ENCODE measurements around the gene RNF208.
A peak's percentile ranks its signal among the peaks of the same experiment; 100 is the strongest.

RNF208 gene

GRCh38 chr9:137234758-137235423 lies 12.9 kb upstream of the RNF208 start (continued):
- no peak for TF ChIP-seq ZNF37A (tag by site-specific recombination; IDR thresholded peaks at IDR 0.05)
- TF ChIP-seq GLIS2 (tag by site-specific recombination; IDR thresholded peaks at IDR 0.05): peak; percentile 34
- 0 out of 2 replicates have a peak, but pooled peaks have one; percentile 23 for TF ChIP-seq ZNF600 (tag by site-specific recombination; IDR thresholded peaks at IDR 0.05)
- no peak for TF ChIP-seq ZSCAN16 (tag by site-specific recombination; IDR thresholded peaks at IDR 0.05)

GRCh38 chr9:137234055-137234697 lies 12.1 kb upstream of the RNF208 start:
- TF ChIP-seq SETDB1 (IDR thresholded peaks at IDR 0.05; ENCODE audit: insufficient read length, low read length): no peak
- TF ChIP-seq ZNF600 (tag by site-specific recombination; IDR thresholded peaks at IDR 0.05): no peak
- TF ChIP-seq ZNF121 (tag by site-specific recombination; IDR thresholded peaks at IDR 0.05): no peak
- no peak for TF ChIP-seq ZBTB1 (tag by site-specific recombination; IDR thresholded peaks at IDR 0.05)
- TF ChIP-seq, protein P1, sequence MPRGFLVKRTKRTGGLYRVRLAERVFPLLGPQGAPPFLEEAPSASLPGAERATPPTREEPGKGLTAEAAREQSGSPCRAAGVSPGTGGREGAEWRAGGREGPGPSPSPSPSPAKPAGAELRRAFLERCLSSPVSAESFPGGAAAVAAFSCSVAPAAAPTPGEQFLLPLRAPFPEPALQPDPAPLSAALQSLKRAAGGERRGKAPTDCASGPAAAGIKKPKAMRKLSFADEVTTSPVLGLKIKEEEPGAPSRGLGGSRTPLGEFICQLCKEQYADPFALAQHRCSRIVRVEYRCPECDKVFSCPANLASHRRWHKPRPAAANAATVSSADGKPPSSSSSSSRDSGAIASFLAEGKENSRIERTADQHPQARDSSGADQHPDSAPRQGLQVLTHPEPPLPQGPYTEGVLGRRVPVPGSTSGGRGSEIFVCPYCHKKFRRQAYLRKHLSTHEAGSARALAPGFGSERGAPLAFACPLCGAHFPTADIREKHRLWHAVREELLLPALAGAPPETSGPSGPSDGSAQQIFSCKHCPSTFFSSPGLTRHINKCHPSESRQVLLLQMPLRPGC (tag by site-specific recombination; IDR thresholded peaks at IDR 0.05): no peak
- no peak for TF ChIP-seq ZNF350 (tag by site-specific recombination; IDR thresholded peaks at IDR 0.05)
- no peak for TF ChIP-seq ZNF148 (tag by site-specific recombination; IDR thresholded peaks at IDR 0.05; ENCODE audit: borderline replicate concordance)
- no peak overlapping the region for H3K27ac ChIP-seq (ENCODE audit: extremely low read depth, low read depth, low read length)
- peaks cover 0 to 7% of the 10 kb centered on the region in 2 experiments; a peak in 1 of 3 replicates for H3K36me3 ChIP-seq (ENCODE audit: control insufficient read depth in 2 of 2, insufficient read depth in 1 of 2, low read length in 2 of 2)
- peaks cover 3% of the 10 kb centered on the region; the same call in 1 of the 2 replicates for H3K4me1 ChIP-seq (ENCODE audit: control insufficient read depth, insufficient read depth, low read length)
- POLR2A ChIA-PET: interaction anchor here (0.8 to 1.0 kb wide), 2 partner anchors 9 to 58 kb away, joined by 3 read pairs; no protein-coding TSS in a partner anchor
- no peak overlapping the region for H3K4me3 ChIP-seq (ENCODE audit: low read depth, low read length)
- CTCF ChIA-PET: interaction anchor here (0.6 to 3.4 kb wide), 9 partner anchors 9 to 205 kb away, joined by 3 to 16 read pairs (median 4); partner anchors contain the start of genes ANAPC2, CYSRT1, SSNA1 and STPG3
- no peaks in the 10 kb centered on the region for H3K9me3 ChIP-seq (ENCODE audit: control insufficient read depth, insufficient read depth, low read depth, low read length)

- CTCF ChIA-PET: interaction anchor here (0.6 to 1.2 kb wide), 4 partner anchors 18 to 35 kb away, joined by 3 to 4 read pairs (median 3); partner anchors contain the start of genes STPG3 and TPRN
- no peak overlapping the region for H3K4me3 ChIP-seq (ENCODE audit: low read depth, low read length)
- POLR2A ChIA-PET: interaction anchor here (0.8 kb wide), 1 partner anchor 10 kb away, joined by 3 read pairs; no protein-coding TSS in a partner anchor
- H3K27ac ChIP-seq (ENCODE audit: extremely low read depth, low read depth, low read length): no peak overlapping the region
- H3K4me1 ChIP-seq (ENCODE audit: control insufficient read depth, insufficient read depth, low read length): peaks cover 3% of the 10 kb centered on the region; the same call in 1 of the 2 replicates
- H3K9me3 ChIP-seq (ENCODE audit: control insufficient read depth, insufficient read depth, low read depth, low read length): no peaks in the 10 kb centered on the region
- peaks cover 0 to under 1% of the 10 kb centered on the region in 2 experiments; a peak in 1 of 3 replicates for H3K36me3 ChIP-seq (ENCODE audit: control insufficient read depth in 2 of 2, insufficient read depth in 1 of 2, low read length in 2 of 2)
- TF ChIP-seq ZNF16 (tag by site-specific recombination; IDR thresholded peaks at IDR 0.05; ENCODE audit: low read depth) (no peak), RBAK (tag by site-specific recombination; IDR thresholded peaks at IDR 0.05) (no peak), ZNF391 (tag by site-specific recombination; IDR thresholded peaks at IDR 0.05; ENCODE audit: borderline replicate concordance, low read depth) (no peak), ZNF302 (tag by site-specific recombination; IDR thresholded peaks at IDR 0.05; ENCODE audit: low read depth) (no peak), ZNF23 (tag by site-specific recombination; IDR thresholded peaks at IDR 0.05; ENCODE audit: borderline replicate concordance) (no peak), SP7 (tag by site-specific recombination; IDR thresholded peaks at IDR 0.05) (no peak), ZNF660 (tag by site-specific recombination; IDR thresholded peaks at IDR 0.05) (no peak), ZNF416 (tag by site-specific recombination; IDR thresholded peaks at IDR 0.05) (no peak), ZNF658 (tag by site-specific recombination; IDR thresholded peaks at IDR 0.05) (no peak), BCL11B (tag by site-specific recombination; IDR thresholded peaks at IDR 0.05; ENCODE audit: low read depth) (peak; percentile 68; the same call in 1 of the 2 replicates), ZNF654 (tag by site-specific recombination; IDR thresholded peaks at IDR 0.05; ENCODE audit: low read depth) (no peak)
- TF ChIP-seq, protein P2, sequence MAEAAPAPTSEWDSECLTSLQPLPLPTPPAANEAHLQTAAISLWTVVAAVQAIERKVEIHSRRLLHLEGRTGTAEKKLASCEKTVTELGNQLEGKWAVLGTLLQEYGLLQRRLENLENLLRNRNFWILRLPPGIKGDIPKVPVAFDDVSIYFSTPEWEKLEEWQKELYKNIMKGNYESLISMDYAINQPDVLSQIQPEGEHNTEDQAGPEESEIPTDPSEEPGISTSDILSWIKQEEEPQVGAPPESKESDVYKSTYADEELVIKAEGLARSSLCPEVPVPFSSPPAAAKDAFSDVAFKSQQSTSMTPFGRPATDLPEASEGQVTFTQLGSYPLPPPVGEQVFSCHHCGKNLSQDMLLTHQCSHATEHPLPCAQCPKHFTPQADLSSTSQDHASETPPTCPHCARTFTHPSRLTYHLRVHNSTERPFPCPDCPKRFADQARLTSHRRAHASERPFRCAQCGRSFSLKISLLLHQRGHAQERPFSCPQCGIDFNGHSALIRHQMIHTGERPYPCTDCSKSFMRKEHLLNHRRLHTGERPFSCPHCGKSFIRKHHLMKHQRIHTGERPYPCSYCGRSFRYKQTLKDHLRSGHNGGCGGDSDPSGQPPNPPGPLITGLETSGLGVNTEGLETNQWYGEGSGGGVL (tag by site-specific recombination; IDR thresholded peaks at IDR 0.05): no peak
- TF ChIP-seq, protein P3, sequence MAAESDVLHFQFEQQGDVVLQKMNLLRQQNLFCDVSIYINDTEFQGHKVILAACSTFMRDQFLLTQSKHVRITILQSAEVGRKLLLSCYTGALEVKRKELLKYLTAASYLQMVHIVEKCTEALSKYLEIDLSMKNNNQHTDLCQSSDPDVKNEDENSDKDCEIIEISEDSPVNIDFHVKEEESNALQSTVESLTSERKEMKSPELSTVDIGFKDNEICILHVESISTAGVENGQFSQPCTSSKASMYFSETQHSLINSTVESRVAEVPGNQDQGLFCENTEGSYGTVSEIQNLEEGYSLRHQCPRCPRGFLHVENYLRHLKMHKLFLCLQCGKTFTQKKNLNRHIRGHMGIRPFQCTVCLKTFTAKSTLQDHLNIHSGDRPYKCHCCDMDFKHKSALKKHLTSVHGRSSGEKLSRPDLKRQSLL (tag by site-specific recombination; IDR thresholded peaks at IDR 0.05): no peak
These were observed 11.3 kb upstream of the RNF208 start for GRCh38 chr9:137233143-137233980.

All from HEK293 (cell line).